Measurements from ENCODE around the gene TRAPPC1.

- peak in 1 of 5 experiments; percentile 4 for TF ChIP-seq CTCF (IDR thresholded peaks at IDR 0.05)
- TF ChIP-seq POLR2A (IDR thresholded peaks at IDR 0.05), result no peak
- peak in 1 of 3 donors; percentile 9 for TF ChIP-seq POLR2AphosphoS5 (IDR thresholded peaks at IDR 0.05)
- TF ChIP-seq EP300 (IDR thresholded peaks at IDR 0.05; ENCODE audit: low read depth), result no peak
Measured at GRCh38 chr17:7885367-7886226, 46.1 kb downstream of the TRAPPC1 start.
